Inflammatory macrophage (primary cell): ENCODE measurements around the gene LDHAL6B.
A peak's percentile ranks its signal among the peaks of the same experiment; 100 is the strongest.

ENCODE experiments used
- DNase-seq, 2 donors: peaks; one replicate each; pipeline ENCODE4 v3.0.0-alpha.2; 2020 to 2022

LDHAL6B gene

DNA sequence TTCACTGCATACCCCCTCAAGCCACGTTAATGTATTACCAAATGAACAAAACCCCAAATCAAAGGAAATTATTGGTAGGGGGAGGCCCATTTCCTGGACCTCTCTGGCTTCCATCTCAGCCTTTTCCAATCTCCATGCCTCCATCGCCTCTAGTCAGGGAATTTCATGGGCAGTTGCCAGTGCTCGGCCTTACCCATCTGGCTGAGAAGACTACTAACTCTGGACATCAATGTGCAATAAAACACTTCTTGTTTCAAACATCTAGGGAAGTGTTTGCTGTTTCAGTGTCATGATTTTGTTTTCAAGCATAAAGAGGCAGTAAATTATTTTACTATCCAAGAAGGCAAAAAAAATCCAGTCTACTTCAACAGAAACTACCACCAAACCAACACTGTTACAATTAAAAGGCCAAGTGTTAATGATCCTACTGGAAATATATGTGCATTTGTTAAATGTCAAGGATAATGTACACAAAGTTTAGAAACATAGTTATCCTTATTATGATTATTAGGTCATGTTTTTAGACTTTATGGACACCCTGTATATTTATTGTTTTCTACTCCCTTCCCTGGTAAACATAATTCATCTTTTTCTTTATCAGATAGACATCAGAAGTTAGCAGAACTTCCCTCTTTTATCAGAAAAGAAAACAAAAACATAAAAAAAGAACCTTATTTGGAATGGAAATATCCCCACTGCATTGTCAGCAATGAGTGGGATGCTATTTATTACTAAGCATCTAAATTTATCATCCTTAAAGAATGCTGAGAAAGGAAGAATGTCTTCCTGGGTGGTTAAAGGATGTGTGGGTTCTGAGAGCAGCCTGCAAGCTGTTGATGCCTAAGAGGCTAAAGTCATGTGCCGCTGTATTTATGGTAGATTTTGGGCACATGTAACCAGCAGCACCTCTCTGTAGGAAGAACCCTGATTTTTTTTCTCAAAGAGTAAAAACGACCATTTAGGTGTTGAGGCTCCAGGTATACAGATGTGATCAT, 15.2 kb downstream of the LDHAL6B start:
- peak; percentile 80 to 82 for DNase-seq

DNA sequence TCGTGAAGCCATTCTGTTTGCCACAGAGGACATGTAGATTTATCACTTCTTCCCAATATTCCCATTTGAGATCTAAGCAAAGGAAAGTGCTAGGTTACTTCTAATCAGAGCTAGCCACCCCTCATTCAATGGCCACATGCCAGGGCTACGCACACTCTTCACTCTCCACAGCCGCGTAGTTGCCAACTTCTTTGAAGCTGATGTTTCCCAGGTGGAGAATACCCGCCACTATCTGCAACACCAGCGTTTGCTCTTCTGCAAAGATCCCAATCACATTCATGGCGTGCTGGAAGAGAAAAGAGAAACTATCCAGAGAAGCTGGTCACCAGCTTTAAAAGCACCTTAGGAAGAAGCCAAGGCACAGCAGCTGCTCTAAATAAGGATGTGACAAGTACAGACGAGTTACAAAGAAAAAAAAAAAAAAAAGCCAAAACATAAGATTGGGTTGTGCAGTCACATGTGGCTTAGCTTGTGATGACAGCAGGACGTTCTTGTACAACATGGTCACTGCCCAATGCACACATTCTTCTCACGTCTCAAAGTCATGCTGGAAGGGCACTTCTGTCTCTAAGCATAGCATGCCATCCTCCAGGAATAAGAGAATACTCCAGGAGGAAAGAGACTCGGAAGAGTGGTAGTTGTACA, 16.4 kb downstream of the LDHAL6B start:
- DNase-seq: peak in 1 of 2 donors; percentile 17

DNA sequence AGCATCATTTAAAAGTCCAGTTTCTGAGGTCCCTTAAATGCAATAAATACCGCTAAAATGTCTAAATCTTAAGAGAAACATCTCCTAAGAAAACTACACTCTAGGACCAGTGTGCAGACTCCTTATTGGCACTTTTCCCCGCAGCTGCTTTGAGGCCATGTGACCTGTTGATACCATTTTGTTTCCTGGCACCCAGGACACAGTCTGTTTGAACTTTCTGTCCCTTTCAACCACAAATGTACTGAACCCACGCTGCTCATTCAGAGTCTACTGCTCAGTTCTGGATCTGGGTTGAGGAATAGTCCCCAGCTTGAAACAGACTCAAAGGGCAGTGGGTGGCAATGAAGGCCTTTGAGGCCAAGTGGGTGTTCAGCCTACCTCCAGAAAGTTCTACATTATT, 17.1 kb downstream of the LDHAL6B start:
- no peak for DNase-seq

DNA sequence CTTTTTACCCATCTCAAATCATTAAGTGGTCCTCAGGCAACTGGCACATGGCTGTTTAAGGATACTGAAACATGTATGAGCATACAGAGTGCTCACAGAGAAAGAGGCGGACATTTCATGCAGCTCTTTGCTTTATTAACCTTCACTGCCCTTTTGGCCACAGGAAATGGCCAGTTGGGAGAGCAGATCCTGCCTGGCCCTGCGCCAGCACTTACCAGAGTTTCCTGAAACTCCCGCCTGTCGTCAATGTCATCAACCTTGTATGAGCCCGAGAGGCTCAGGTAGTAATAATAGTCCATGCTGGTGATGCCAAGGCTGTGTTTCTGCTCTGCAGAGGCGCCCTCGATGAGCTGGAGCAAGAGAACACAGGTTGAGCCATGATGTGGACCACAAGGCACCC, 17.8 kb downstream of the LDHAL6B start:
- DNase-seq: no peak

DNA sequence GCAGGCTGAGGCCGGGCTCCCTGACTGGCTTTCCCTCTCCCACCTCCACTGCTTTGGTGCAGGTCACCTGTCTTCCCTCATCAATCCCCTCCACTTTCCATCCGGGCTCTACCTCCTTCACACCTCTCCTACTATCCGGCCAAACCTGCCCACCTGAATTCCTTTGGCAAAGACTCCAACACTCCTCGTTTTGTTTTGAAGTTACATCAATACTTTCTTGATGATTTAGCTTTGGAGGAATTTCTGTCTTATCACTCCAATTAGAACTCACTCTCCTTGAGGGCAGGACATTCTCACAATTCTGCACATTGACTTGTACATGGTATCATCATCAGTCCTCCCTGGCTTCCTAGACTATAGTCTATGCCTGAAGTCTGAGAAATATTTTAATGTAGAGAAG, 20.4 kb downstream of the LDHAL6B start:
- no peak for DNase-seq

DNA sequence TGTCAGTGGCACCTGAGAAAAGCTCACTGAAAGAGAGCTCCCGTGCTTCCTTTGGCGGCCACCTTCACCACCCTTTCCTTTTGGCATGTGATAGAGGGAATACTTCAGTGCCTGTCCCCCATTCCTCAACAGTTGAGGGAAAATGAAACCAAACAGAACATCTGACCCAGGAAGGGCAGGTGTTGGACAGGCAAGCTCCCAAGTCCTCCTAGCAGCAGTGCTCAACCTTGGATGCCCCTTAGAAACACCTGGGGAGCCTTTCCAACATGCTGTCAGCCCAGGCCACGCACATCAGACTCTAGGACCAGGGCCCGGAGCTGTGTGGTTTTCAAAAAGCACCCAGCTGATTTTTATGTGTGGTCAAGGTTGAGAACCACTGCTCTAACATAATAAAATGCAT, 22.4 kb downstream of the LDHAL6B start:
- DNase-seq: no peak

DNA sequence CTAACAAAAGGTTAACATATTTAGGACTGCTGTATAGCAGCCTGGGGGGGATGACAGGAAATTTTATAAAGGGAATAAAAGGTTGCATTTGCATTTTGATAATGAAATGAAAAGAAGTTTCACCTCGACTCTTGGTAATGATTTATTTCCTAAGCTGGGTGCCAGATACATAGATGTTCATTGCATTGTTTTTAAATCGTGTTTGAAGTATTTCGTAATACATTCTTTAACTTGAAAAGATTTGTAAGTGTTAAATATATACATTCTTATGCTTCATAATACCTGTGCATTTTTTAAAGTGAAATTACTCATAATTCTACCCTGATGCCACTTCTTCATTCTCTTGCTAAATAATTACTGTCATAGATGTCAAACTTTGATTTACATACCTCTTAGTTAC, 22.8 kb downstream of the LDHAL6B start:
- no peak for DNase-seq

DNA sequence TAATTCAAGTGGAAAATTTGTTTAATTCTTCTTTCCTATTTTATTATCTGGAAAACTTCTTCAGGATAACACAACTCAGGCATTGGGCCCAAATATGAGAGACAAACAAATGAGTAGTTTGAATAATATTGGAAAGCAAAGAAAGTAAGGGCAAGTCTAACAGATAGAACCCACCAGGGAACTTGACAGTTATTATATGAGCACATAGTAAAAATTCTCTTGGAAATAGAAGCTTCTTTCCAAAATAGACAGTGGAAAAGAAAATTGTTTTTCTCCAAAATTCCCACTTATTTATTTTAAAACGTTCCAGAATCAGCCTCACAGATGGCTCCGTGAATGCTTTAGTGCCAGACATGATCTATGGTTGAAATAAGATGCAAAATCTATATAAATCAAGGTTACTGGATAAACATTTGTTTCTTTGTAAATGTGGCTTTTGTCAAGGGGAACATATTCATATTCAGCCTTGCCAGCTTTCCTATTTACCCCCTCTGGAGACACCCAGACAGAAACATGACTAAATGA, 23.9 kb downstream of the LDHAL6B start:
- no peak for DNase-seq

DNA sequence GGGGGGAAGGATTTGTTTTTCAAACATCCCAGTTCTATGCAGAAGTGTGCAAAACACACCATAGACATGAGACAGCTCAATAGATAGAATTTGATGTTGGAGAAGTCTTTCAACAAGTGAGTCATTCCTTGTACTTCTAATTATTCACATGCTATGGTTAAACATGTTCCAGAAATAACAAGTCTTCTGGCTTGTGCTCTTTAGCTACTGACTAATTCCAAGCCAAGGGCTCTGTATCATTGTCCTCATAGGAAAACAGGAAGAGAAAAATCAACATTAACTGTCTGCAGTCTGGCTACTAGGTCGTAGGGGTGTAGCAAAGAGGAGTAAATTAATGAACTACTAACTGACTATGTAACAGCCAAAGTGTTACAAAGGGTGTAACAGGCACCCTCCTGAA, 25.8 kb downstream of the LDHAL6B start:
- DNase-seq: peak; percentile 60 to 68

DNA sequence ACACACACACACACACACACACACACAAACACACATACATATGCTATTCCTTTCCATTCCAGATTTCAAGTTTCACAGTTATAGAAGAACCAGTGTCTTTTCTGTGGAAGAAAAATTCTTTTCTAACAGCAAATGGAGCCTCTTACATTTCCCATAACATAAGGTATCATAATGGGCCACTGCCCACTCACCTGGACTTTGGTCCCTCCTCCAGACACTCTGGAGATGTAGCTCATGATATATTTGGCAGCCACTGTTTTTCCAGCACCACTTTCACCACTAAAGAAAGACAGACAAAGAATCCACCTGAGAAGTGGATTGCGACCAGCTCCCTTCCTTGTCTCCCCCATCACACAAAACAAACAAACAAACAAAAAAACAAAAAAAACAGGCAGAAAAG, 29.8 kb downstream of the LDHAL6B start:
- no peak for DNase-seq

DNA sequence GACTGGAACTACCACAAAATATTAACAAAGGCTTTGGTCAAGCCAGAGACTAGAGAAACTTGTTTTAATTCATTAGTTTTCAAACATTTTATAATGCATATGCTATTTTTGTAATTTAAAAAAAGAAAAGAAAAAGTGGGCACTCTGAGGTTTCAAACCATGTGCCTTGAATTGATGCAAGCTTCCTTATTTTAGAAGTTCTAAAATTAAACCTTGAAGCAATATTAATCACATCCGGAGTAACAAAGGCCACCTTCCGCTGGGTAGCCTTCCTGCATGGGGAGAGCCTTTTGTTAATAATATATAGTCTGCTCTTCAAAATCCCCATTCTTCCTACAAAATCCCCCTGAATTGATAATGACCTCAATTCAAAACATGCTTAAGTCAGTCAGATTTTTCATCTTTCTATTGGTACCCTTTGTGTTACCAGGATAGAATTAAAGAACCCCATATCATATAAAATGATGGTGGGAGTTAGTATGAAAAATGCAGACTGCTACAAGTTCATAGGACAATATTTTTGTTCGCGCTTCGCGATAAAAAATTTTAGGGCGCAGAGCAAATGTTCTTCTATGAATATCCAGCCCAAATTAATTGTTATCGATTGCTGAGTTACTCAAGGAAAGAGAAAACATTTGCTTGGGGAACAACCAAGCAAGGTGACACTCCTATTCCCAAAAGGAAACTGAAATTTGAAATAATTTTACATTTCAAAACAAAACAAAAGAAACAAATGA, 30.6 kb downstream of the LDHAL6B start:
- DNase-seq: peak; percentile 79 to 82

DNA sequence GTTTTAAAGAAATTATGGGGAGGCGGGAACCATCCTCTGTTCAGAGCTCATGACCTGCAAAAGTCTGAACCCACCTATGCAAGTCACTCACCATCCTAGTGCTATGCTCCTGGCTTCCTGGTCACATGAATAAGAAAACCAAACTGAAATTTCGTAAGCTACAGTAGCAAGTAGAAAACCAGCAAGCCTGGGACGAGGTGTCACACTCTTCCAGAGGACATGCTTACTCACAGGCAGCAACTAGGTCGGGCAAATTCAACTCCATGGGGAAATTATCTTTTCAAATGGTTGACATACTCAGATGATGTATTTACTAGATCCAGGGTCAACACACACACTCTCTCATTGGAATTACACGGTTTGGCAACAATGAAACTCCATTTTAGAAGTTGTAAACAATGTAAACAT, 31.3 kb downstream of the LDHAL6B start:
- DNase-seq: peak; percentile 72 to 87

DNA sequence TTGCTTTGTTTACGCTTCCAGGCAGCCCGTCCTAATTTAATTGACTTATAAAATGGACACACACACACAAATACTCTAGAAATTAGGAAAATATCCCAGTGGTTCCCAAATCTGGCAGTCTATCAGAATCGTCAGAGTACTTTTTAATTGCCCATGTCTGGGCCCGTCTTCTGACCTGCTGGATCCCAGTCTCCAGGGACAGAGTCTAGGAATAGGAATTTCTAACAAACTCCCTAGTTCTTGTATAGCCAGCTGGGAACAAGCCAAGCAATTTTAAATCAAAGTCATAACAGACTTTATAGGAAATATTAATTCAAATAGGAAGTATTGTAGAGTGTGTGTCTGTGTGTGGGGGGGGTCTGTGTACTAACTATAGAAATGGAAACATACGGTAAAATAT, 33.4 kb downstream of the LDHAL6B start:
- DNase-seq: no peak

DNA sequence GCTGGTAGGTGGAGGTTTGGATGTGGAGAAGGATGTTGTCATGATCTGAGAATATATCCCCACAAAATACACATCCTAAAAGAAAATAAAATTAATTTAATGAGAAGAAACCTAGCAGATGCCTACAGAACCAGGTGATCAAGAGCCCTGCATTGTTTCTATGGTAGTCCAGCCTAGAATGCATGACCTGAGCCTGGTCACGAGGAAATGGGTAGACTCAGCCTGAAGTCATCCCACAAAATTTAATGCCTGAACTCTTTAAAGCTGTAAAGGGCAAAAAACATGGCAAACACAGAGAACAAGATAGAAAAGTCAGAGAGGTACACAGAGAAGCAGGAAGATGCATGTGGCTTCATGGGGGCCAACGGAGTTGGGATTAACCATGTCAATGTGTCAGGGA, 36.0 kb downstream of the LDHAL6B start:
- no peak for DNase-seq

DNA sequence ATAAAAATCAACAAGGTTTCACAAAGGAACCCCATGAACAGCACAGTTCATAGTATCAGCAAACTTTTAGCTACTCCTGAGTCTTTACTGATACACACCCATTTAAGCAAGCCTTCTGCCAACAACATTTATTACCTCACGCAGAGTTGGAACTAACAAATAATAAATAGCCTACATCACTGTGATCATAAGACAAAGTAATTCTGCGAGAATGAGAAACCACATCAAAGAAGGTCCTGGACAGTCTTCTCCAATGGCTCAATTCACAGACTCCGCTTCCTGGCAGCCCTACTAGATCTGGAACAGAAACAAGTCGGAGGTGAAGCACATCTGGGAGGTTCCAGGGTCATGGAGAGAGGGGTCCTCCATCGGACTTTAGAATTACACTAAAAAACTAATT, 37.0 kb downstream of the LDHAL6B start:
- DNase-seq: no peak

DNA sequence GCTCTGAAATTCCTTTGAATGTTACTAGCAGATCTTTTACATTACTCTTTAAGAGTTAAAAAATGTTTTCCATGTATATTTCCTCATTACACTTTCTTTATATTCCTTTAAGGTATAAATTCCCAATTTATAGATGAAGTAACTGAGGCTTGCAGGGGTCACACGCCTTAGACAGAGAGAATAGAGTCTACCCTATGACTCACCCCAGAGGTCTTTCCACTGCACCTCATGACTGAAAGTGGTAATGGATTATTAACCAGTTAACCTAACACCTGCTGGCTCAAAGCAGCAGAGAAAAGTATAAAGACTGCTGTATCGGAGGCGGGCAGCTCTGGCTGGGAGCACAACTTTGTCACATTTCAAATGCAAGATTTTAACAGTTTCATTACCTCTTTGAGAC, 37.7 kb downstream of the LDHAL6B start:
- DNase-seq: no peak

DNA sequence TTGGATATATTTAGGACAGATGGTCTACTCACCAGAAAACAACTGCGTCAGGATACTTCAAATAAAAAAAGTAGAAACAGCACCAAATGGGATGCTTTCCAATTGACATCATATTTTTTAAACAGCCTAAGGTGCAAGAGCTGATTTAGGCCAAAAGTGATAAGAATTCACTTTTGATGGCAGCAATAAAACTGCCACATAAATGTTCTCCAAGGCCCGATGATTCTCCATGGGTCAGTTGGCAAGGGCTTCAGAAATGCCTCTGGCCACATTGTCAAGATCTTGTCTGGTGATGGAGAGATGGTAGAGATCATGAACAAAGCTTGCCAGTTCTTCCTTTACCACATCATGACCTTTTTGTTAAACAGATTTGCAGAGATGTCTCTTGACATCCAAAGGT, 38.9 kb downstream of the LDHAL6B start:
- no peak for DNase-seq

DNA sequence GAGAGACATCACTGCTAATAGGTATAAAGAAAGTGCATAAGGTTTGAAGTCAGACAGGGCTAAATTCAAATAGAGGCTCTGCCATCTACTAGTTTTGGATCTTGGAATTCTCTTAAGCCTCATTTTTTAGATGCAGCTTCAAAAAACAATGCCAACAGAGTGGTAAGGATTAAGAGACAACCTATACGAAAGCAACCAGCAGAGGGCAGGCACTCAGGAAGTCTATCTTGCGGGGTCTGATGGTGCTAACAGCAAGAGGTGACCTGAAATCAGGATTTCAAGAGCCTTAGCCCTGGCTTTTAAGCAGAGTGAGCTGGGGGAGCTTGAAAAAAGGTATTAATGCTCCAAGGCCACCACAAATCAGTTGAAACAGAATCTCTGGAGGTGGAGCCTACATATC, 40.7 kb downstream of the LDHAL6B start:
- DNase-seq: peak; percentile 57 to 67

DNA sequence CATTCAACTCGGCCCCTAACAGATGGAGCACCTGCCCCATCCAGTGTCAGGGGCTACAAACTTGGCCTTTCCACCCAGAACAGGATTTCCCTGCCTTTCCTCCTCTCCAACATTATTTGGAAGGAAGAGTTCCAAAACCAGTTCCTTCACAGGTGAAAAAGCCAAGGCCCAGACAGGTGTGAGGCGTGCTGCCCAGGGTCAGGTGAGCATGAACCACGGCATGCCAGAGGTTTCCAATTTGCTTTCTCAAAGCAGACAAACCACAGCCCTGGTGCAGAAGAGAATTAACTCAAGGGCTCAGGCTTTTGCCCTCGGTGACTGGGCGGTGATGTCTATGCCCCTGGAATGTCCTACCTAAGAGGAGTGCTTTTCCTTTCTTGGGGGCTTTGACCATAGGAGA, 43.2 kb downstream of the LDHAL6B start:
- no peak for DNase-seq

DNA sequence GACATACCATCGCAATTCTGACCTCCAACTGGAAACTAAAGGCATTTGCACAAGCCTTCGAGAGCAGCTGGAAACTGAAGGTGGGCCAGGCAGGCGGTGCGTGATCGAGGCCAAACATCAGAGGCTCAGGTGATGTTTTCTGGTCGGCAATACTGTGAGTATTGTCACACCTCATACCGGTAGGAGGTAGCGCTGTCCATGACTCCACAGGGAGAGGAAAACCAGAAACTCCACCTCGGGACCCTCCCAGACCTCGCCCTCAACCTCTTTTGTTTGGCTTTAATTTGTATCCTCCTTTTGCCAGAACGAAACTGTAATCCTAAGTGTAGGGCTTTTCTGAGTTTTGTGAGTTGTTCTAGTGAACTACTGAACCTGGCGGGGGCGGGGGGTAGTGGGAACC, 43.6 kb downstream of the LDHAL6B start:
- DNase-seq: no peak

DNA sequence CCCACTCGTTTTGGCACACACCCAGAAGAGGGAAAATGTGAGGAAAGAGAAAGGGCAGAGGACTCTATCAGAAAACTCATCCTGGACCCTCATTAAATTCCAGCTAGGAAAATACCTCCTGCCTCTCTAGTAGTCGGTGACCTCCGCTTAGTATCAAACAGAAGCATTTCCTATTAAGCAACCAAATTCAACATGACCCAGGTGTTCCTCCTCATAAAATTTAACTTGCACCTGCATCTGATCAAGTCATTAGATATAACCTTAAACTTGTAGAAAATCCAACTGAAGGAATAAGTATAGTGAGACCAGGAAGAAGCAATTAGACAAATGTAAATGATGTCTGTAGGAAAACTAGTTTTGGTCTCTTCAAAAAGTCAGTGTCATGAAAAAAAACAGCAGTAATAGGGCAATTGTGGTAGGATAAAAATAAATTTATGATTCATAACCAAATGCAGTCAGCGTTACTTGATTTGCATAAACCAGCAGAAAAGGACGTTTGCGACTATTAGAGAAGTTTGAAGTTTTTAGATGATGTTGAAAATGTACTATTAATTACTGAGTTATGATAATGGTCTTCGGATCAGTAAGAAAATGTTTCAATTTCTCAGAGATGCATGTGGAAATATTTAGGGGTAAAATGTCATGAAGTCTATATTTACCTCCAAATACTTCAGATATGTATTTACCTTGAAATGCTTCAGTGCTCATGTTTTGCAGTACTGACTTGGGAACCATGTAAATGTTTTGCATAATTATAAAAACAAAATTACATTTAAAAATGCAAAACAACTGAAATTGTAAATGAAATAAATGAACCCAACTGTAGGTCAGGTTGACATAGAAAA, 44.6 kb downstream of the LDHAL6B start:
- peak; percentile 30 to 52 for DNase-seq

DNA sequence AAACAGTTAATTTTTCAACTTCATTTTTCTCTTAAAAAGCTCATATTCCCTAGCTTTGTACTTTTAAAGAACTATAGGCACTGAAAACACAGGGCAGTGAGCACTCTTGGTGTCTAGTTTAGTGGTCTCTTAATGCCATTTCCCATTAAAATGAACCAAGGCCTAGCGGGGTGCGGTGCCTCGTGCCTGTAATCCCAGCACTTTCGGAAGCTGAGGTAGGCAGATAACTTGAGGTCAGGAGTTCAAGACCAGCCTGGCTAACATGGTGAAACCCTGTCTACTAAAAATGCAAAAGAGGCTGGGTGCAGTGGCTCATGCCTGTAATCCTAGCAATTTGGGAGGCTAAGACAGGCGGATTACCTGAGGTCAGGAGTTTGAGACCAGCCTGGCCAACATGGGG, 45.5 kb downstream of the LDHAL6B start:
- DNase-seq: no peak
